ENCODE results near the gene SEMA6A. TPM values are rescaled to one million over a fixed set of nuclear protein-coding genes. Genes with fewer than 3 reads are reported as not detected.

The SEMA6A gene
- total RNA-seq, 1 donor, result under 0.01 TPM

GRCh38 chr5:116516021-116516420 lies 58.6 kb downstream of the SEMA6A start:
- H3K27me3 ChIP-seq (ENCODE audit: insufficient read depth, low read length), result no peaks in the 10 kb centered on the region
- H2AFZ ChIP-seq (ENCODE audit: low read length), result no peak overlapping the region
- H3K4me2 ChIP-seq (ENCODE audit: insufficient read depth, low read length), result no peak overlapping the region
- DNase-seq (ENCODE audit: insufficient read length, low spot score, missing footprints), result no peak
- no peak overlapping the region for H3K27ac ChIP-seq (ENCODE audit: low read depth, low read length)
- H3K9me3 ChIP-seq (ENCODE audit: low read depth, low read length), result no peaks in the 10 kb centered on the region
- no peaks in the 10 kb centered on the region for H3K79me2 ChIP-seq (ENCODE audit: insufficient read depth, low read length)
- H3K4me3 ChIP-seq (ENCODE audit: insufficient read depth, low read length), result no peak overlapping the region
- no peaks in the 10 kb centered on the region for H3K36me3 ChIP-seq (ENCODE audit: insufficient read depth, low read length)
- no peaks in the 10 kb centered on the region for H3K4me1 ChIP-seq (ENCODE audit: insufficient read depth, low read length)
- H4K20me1 ChIP-seq (ENCODE audit: insufficient read depth, low read length), result no peaks in the 10 kb centered on the region
- no peak for TF ChIP-seq CTCF (IDR thresholded peaks at IDR 0.05; ENCODE audit: extremely low read depth, low read depth, low read length)

GRCh38 chr5:116514421-116514970 lies 60.1 kb downstream of the SEMA6A start:
- H3K4me1 ChIP-seq (ENCODE audit: insufficient read depth, low read length), result no peaks in the 10 kb centered on the region
- no peaks in the 10 kb centered on the region for H3K9me3 ChIP-seq (ENCODE audit: low read depth, low read length)
- no peaks in the 10 kb centered on the region for H3K36me3 ChIP-seq (ENCODE audit: insufficient read depth, low read length)
- H3K4me2 ChIP-seq (ENCODE audit: insufficient read depth, low read length), result no peak overlapping the region
- no peak for TF ChIP-seq CTCF (IDR thresholded peaks at IDR 0.05; ENCODE audit: extremely low read depth, low read depth, low read length)
- H4K20me1 ChIP-seq (ENCODE audit: insufficient read depth, low read length), result no peaks in the 10 kb centered on the region
- H3K27me3 ChIP-seq (ENCODE audit: insufficient read depth, low read length), result no peaks in the 10 kb centered on the region
- no peak overlapping the region for H2AFZ ChIP-seq (ENCODE audit: low read length)
- no peak for DNase-seq (ENCODE audit: insufficient read length, low spot score, missing footprints)
- no peak overlapping the region for H3K27ac ChIP-seq (ENCODE audit: low read depth, low read length)
- H3K79me2 ChIP-seq (ENCODE audit: insufficient read depth, low read length), result no peaks in the 10 kb centered on the region
- H3K4me3 ChIP-seq (ENCODE audit: insufficient read depth, low read length), result no peak overlapping the region

GRCh38 chr5:116510517-116510916 lies 64.1 kb downstream of the SEMA6A start:
- Histone ChIP-seq H3K9me3 (ENCODE audit: low read depth, low read length) (no peaks in the 10 kb centered on the region), H3K27ac (ENCODE audit: low read depth, low read length) (no peak overlapping the region), H4K20me1 (ENCODE audit: insufficient read depth, low read length) (no peaks in the 10 kb centered on the region), H3K4me1 (ENCODE audit: insufficient read depth, low read length) (no peaks in the 10 kb centered on the region), H3K4me2 (ENCODE audit: insufficient read depth, low read length) (no peak overlapping the region), H3K79me2 (ENCODE audit: insufficient read depth, low read length) (no peaks in the 10 kb centered on the region), H3K27me3 (ENCODE audit: insufficient read depth, low read length) (no peaks in the 10 kb centered on the region), H3K36me3 (ENCODE audit: insufficient read depth, low read length) (no peaks in the 10 kb centered on the region), H2AFZ (ENCODE audit: low read length) (no peak overlapping the region), H3K4me3 (ENCODE audit: insufficient read depth, low read length) (no peak overlapping the region)
- no peak for DNase-seq (ENCODE audit: insufficient read length, low spot score, missing footprints)
- TF ChIP-seq CTCF (IDR thresholded peaks at IDR 0.05; ENCODE audit: extremely low read depth, low read depth, low read length), result no peak

- Histone ChIP-seq H3K4me1 (ENCODE audit: insufficient read depth, low read length) (no peaks in the 10 kb centered on the region), H3K79me2 (ENCODE audit: insufficient read depth, low read length) (no peaks in the 10 kb centered on the region), H4K20me1 (ENCODE audit: insufficient read depth, low read length) (no peaks in the 10 kb centered on the region), H2AFZ (ENCODE audit: low read length) (no peak overlapping the region), H3K9me3 (ENCODE audit: low read depth, low read length) (no peaks in the 10 kb centered on the region), H3K27me3 (ENCODE audit: insufficient read depth, low read length) (no peaks in the 10 kb centered on the region), H3K4me2 (ENCODE audit: insufficient read depth, low read length) (no peak overlapping the region), H3K36me3 (ENCODE audit: insufficient read depth, low read length) (no peaks in the 10 kb centered on the region), H3K27ac (ENCODE audit: low read depth, low read length) (no peak overlapping the region), H3K4me3 (ENCODE audit: insufficient read depth, low read length) (no peak overlapping the region)
- DNase-seq (ENCODE audit: insufficient read length, low spot score, missing footprints), result no peak
- TF ChIP-seq CTCF (IDR thresholded peaks at IDR 0.05; ENCODE audit: extremely low read depth, low read depth, low read length), result no peak
Observed at GRCh38 chr5:116509483-116510244, 65.0 kb downstream of the SEMA6A start.

Measured in osteoblast (primary cell).